Measurements from ENCODE around the gene GPC6.

DNA sequence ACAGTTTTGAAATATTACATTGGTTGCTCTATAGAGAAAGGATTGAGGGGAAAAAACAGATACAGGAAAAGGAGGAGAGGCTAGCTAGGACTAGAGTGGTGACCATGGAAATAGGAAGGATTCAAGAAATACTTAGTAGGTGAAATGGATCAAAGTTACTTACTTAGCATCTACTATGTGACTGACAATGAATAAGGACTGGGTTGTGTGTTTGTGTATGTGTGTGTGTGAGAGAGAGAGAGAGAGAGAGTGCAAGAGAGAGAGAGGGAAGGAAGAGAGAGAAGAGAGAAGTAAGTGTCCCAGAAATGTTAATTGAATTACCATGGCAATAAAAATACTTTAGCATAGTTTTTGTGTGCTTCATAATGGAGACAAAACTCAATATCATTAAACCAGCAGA, 7.9 kb downstream of the GPC6 start:
- TF ChIP-seq POLR2A (IDR thresholded peaks at IDR 0.05; ENCODE audit: extremely low read depth, insufficient read length) (no peak), MYC (IDR thresholded peaks at IDR 0.05; ENCODE audit: low read depth, low read length) (no peak)
- TF ChIP-seq, protein P1, sequence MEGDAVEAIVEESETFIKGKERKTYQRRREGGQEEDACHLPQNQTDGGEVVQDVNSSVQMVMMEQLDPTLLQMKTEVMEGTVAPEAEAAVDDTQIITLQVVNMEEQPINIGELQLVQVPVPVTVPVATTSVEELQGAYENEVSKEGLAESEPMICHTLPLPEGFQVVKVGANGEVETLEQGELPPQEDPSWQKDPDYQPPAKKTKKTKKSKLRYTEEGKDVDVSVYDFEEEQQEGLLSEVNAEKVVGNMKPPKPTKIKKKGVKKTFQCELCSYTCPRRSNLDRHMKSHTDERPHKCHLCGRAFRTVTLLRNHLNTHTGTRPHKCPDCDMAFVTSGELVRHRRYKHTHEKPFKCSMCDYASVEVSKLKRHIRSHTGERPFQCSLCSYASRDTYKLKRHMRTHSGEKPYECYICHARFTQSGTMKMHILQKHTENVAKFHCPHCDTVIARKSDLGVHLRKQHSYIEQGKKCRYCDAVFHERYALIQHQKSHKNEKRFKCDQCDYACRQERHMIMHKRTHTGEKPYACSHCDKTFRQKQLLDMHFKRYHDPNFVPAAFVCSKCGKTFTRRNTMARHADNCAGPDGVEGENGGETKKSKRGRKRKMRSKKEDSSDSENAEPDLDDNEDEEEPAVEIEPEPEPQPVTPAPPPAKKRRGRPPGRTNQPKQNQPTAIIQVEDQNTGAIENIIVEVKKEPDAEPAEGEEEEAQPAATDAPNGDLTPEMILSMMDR (IDR thresholded peaks at IDR 0.05; ENCODE audit: low read depth, low read length), result no peak
- TF ChIP-seq, protein P2, sequence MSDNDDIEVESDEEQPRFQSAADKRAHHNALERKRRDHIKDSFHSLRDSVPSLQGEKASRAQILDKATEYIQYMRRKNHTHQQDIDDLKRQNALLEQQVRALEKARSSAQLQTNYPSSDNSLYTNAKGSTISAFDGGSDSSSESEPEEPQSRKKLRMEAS (IDR thresholded peaks at IDR 0.05; ENCODE audit: low read depth, low read length), result no peak

Data from NB4 (cell line).